Mesenchymal stem cell (in vitro differentiated cells and primary cell): Measurements from ENCODE around the gene MICAL3.

ENCODE experiments used
- DNase-seq: peaks from one replicate; pipeline ENCODE4 v3.0.0-alpha.2; 2013
- H2AFZ ChIP-seq: one replicate; pipeline ENCODE4 v1.6.1; 2013; ENCODE audit warnings: low read depth, mild to moderate bottlenecking, control low read depth, inconsistent platforms, low read length, moderate library complexity
- H2AK5ac ChIP-seq: 2 replicates; pipeline ENCODE4 v1.6.1; 2013; ENCODE audit warnings: low read length, moderate library complexity, mild to moderate bottlenecking, inconsistent platforms; ENCODE audit not compliant: severe bottlenecking
- H2BK120ac ChIP-seq: one replicate; pipeline ENCODE4 v1.6.1; 2013; ENCODE audit warnings: low read depth, mild to moderate bottlenecking, inconsistent platforms, low read length, moderate library complexity
- H2BK12ac ChIP-seq, 2 experiments: one replicate each; pipeline ENCODE4 v1.6.1; 2013; ENCODE audit warnings: inconsistent platforms in 2 of 2, low read length in 2 of 2, mild to moderate bottlenecking in 2 of 2, moderate library complexity in 2 of 2, control low read depth in 1 of 2
- H2BK15ac ChIP-seq: one replicate; pipeline ENCODE4 v1.6.1; 2013; ENCODE audit warnings: mild to moderate bottlenecking, low read depth, inconsistent platforms; ENCODE audit not compliant: poor library complexity, severe bottlenecking
- H2BK5ac ChIP-seq: 2 replicates; pipeline ENCODE4 v1.6.1; 2013; ENCODE audit warnings: low read depth, mild to moderate bottlenecking, low read length, control low read depth, inconsistent platforms; ENCODE audit not compliant: poor library complexity, severe bottlenecking
- H3K14ac ChIP-seq, 2 experiments: one replicate each; pipeline ENCODE4 v1.6.1; 2013; ENCODE audit warnings: inconsistent platforms in 2 of 2, low read length in 2 of 2, control low read depth in 1 of 2, mild to moderate bottlenecking in 1 of 2, moderate library complexity in 1 of 2
- H3K18ac ChIP-seq, 2 experiments: one replicate each; pipeline ENCODE4 v1.6.1; 2013; ENCODE audit warnings: inconsistent platforms in 2 of 2, low read length in 2 of 2, control low read depth in 1 of 2, low read depth in 1 of 2, mild to moderate bottlenecking in 1 of 2
- H3K23ac ChIP-seq, 2 experiments: one replicate each; pipeline ENCODE4 v1.6.1; 2013; ENCODE audit warnings: inconsistent platforms in 2 of 2, low read length in 2 of 2, mild to moderate bottlenecking in 2 of 2, moderate library complexity in 2 of 2, control low read depth in 1 of 2
- H3K27ac ChIP-seq: 2 replicates; pipeline ENCODE4 v1.5.1; 2013; ENCODE audit warnings: mild to moderate bottlenecking, moderate library complexity, low read length, control low read depth, inconsistent platforms; ENCODE audit not compliant: poor library complexity, severe bottlenecking
- H3K27me3 ChIP-seq, 2 experiments: 2 replicates each; pipeline versions ENCODE4 v1.6.1 to v1.7.0; 2013; ENCODE audit warnings: low read length in 2 of 2, mild to moderate bottlenecking in 2 of 2, moderate library complexity in 2 of 2, control low read depth in 1 of 2, inconsistent platforms in 1 of 2; ENCODE audit not compliant: control insufficient read depth in 1 of 2, insufficient read depth in 1 of 2
- H3K36me3 ChIP-seq, 2 experiments: 2 replicates each; pipeline versions ENCODE4 v1.6.1 to v1.7.0; 2013; ENCODE audit warnings: low read length in 2 of 2, control low read depth in 1 of 2, inconsistent platforms in 1 of 2, low read depth in 1 of 2, mild to moderate bottlenecking in 1 of 2; ENCODE audit not compliant: insufficient read depth in 2 of 2, control insufficient read depth in 1 of 2
- H3K4ac ChIP-seq, 2 experiments: one replicate each; pipeline ENCODE4 v1.6.1; 2013; ENCODE audit warnings: inconsistent platforms in 2 of 2, low read length in 2 of 2, mild to moderate bottlenecking in 2 of 2, moderate library complexity in 2 of 2, control low read depth in 1 of 2, low read depth in 1 of 2
- H3K4me1 ChIP-seq: 2 replicates; pipeline ENCODE4 v1.6.1; 2013; ENCODE audit warnings: low read depth, low read length, control low read depth; ENCODE audit not compliant: control insufficient read depth, insufficient read depth
- H3K4me2 ChIP-seq: 2 replicates; pipeline ENCODE4 v1.6.1; 2013; ENCODE audit warnings: low read length, mild to moderate bottlenecking, inconsistent platforms; ENCODE audit not compliant: poor library complexity, severe bottlenecking
- H3K4me3 ChIP-seq, 2 experiments: 2 replicates each; pipeline versions ENCODE4 v1.5.1 to v1.7.0; 2013; ENCODE audit warnings: low read length in 2 of 2, mild to moderate bottlenecking in 2 of 2, control low read depth in 1 of 2, low read depth in 1 of 2; ENCODE audit not compliant: insufficient read depth in 1 of 2
- H3K79me1 ChIP-seq: replicated peaks from 2 replicates; pipeline ENCODE4 v1.6.1; 2013; ENCODE audit warnings: mild to moderate bottlenecking, control low read depth, low read length, inconsistent platforms; ENCODE audit not compliant: poor library complexity, severe bottlenecking
- H3K9ac ChIP-seq: 2 replicates; pipeline ENCODE4 v1.7.0; 2013; ENCODE audit warnings: mild to moderate bottlenecking, low read length, moderate library complexity
- H3K9me3 ChIP-seq: 2 replicates; pipeline ENCODE4 v1.7.0; 2013; ENCODE audit warnings: mild to moderate bottlenecking, low read length; ENCODE audit not compliant: control insufficient read depth
- H4K8ac ChIP-seq: one replicate; pipeline ENCODE4 v1.6.1; 2013; ENCODE audit warnings: inconsistent platforms, mild to moderate bottlenecking, low read length, moderate library complexity
- H4K91ac ChIP-seq: one replicate; pipeline ENCODE4 v1.6.1; 2013; ENCODE audit warnings: mild to moderate bottlenecking, low read length, inconsistent platforms
- WGBS: methylation state at CpG from one replicate; pipeline ENCODE4 v1.1.7; 2013; ENCODE audit warnings: mixed read lengths; 5-methylcytosine and 5-hydroxymethylcytosine counted together

Gene MICAL3

DNA sequence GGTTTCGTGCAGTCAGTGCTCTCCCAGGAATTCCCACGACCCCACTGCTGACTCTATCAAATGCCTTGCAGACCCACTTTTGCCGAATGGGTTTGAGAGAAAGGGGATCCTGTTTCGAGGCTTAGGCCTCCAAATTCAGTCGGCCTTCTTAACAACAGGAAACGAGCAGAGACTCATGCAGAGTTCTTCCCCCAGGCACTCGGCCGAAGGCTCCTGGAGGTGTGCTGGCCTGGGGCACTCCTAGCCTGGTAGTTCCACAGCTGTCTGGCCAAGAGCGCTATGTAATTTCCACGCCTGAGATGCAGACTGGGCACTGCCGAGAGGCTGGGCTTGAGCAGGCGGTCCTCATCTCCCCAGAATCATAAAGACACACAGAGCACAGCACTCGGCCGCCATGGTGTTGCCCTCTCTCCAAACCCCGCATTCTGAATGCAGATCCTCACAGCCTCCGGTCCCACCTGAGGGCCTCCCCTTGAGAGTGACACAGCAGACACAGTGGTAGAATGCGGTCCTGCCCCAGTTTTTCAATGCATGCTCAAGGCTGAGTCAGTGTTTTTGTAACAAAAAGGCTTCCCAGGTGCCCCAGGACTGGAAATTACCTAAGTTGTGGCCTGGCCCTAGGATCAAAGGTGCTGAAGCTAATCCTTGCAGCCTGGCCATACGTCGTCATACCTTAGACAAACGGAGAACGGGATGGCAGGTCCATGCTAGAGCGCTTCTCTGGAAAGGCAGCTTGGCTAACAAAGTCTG is 219.9 kb downstream of the MICAL3 start:
- Histone ChIP-seq H2BK120ac (no peak overlapping the region), H2AK5ac (no peak overlapping the region), H3K18ac (no peak overlapping the region), H2BK15ac (no peak overlapping the region), H4K8ac (no peak overlapping the region), H3K4me1 (peaks cover 32% of the 10 kb centered on the region), H2AFZ (no peak overlapping the region), H2BK5ac (no peak overlapping the region), H3K4ac (no peak overlapping the region), H3K14ac (no peak overlapping the region), H3K9ac (no peak overlapping the region), H3K27me3 (no peaks in the 10 kb centered on the region), H3K23ac (no peak overlapping the region), H3K9me3 (no peaks in the 10 kb centered on the region), H4K91ac (no peak overlapping the region), H3K4me2 (no peak overlapping the region), H2BK12ac (no peak overlapping the region), H3K4me3 (no peak overlapping the region), H3K36me3 (peaks cover 59 to 66% of the 10 kb centered on the region in 2 experiments), H3K27ac (no peak overlapping the region), H3K79me1 (peaks cover 21% of the 10 kb centered on the region)
- DNase-seq, result no peak
- 91% methylated on average over 22 of the region's 22 CpGs for WGBS

DNA sequence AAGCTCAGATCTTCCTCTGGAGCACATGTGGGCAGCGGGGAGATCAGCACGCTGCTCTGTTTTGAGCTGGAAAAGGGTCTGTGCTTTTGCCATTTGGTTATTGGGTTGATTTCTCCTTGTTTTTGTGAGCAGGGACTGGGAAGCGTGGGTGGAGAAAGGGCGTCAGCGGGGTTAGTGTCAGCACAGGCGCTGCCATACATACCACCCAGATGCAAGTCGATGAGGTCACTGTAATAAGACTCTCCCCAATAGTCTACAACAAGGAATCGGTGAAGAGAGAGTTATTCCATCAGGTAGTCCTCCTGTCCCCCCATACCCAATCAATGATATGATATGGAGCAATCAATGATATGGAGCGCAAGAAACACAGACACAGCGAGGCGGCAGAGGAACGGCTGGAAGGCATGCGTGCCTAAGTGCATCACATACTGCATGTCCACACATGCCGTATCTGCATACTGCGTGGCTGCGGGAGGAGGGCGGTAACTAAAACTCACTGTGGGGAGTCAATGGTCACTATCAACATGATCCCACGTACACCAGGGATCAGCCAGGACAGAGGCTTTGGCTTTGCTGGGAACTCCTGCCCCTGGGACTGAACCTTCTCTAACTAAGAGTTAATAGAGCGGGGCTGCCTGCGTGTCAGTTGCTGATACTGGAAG is 220.6 kb downstream of the MICAL3 start:
- H3K9me3 ChIP-seq, result no peaks in the 10 kb centered on the region

DNA sequence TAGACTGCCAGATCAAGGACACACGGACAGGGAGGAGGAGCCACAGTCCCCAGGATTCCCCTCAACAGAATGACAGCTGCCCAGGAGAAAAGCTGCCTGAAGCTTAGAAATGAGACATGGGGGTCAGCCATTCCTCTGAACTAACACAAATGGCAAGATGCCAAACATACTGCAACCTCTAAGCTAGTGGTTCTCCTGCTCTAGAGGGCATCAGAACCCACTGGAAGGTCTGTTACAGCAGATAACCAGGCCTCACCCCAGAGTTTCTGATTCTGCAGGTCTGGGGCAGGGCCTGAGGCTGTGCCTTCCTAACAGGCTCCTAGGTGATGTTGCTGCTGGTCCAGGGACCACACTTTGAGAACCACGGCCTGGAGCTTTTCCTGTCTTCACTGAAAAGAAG is 221.5 kb downstream of the MICAL3 start:
- Histone ChIP-seq H3K4me1 (peaks cover 19% of the 10 kb centered on the region), H3K27me3 (no peaks in the 10 kb centered on the region), H2BK120ac (no peak overlapping the region), H3K14ac (no peak overlapping the region), H2BK15ac (no peak overlapping the region), H3K4me3 (no peak overlapping the region), H4K91ac (no peak overlapping the region), H3K9ac (no peak overlapping the region), H2BK12ac (no peak overlapping the region), H3K4ac (no peak overlapping the region), H3K18ac (no peak overlapping the region), H3K23ac (no peak overlapping the region), H3K4me2 (no peak overlapping the region), H2AFZ (no peak overlapping the region), H3K36me3 (peaks cover 42 to 53% of the 10 kb centered on the region in 2 experiments), H2AK5ac (no peak overlapping the region), H3K79me1 (peaks cover 23% of the 10 kb centered on the region), H3K9me3 (no peaks in the 10 kb centered on the region), H2BK5ac (no peak overlapping the region), H4K8ac (no peak overlapping the region), H3K27ac (no peak overlapping the region)
- no peak for DNase-seq
- 95% methylated on average over 2 of the region's 2 CpGs for WGBS

More for the DNA sequence above, 220.6 kb downstream of the MICAL3 start:
- no peaks in the 10 kb centered on the region for H3K27me3 ChIP-seq
- H2BK5ac ChIP-seq, result no peak overlapping the region
- no peak overlapping the region for H4K8ac ChIP-seq
- H3K9ac ChIP-seq, result no peak overlapping the region
- 96% methylated on average over 20 of the region's 20 CpGs for WGBS
- no peak overlapping the region for H2AFZ ChIP-seq
- no peak overlapping the region for H3K27ac ChIP-seq
- H4K91ac ChIP-seq, result no peak overlapping the region
- H2BK120ac ChIP-seq, result no peak overlapping the region
- no peak overlapping the region for H2AK5ac ChIP-seq
- no peak for DNase-seq
- H3K36me3 ChIP-seq, result peaks cover 51 to 62% of the 10 kb centered on the region in 2 experiments
- H3K23ac ChIP-seq, result no peak overlapping the region
- peaks cover 28% of the 10 kb centered on the region for H3K4me1 ChIP-seq
- no peak overlapping the region for H3K14ac ChIP-seq
- H3K4ac ChIP-seq, result no peak overlapping the region
- no peak overlapping the region for H3K4me2 ChIP-seq
- H2BK15ac ChIP-seq, result no peak overlapping the region
- no peak overlapping the region for H2BK12ac ChIP-seq
- no peak overlapping the region for H3K18ac ChIP-seq
- H3K79me1 ChIP-seq, result peaks cover 21% of the 10 kb centered on the region
- H3K4me3 ChIP-seq, result no peak overlapping the region

DNA sequence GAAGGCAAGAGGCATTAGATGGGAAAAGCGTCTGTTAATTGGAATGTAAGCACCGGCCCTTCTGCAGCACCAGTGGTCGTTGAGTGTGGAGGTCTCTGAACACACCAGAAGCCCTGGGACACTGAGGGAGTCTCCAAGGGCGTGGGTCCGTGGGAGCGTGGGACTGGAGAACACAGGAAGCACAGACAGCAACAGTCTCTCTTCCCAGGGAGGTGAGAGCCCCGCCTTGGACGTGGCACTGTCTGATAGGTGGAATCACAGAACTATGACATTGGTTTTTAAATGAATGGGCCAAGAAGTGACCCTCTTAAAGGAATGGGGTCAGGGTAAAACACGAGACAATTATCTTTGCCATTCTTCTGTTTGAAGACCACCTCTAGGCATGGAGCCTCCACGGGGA is 221.9 kb downstream of the MICAL3 start:
- Histone ChIP-seq H3K4me1 (peaks cover 15% of the 10 kb centered on the region), H3K79me1 (peaks cover 27% of the 10 kb centered on the region), H3K23ac (no peak overlapping the region), H3K27me3 (no peaks in the 10 kb centered on the region), H3K4me3 (no peak overlapping the region), H2BK5ac (no peak overlapping the region), H3K9ac (no peak overlapping the region), H2BK12ac (no peak overlapping the region), H2BK15ac (no peak overlapping the region), H3K4ac (no peak overlapping the region), H3K18ac (no peak overlapping the region), H2AK5ac (no peak overlapping the region), H3K27ac (no peak overlapping the region), H4K91ac (no peak overlapping the region), H4K8ac (no peak overlapping the region), H2BK120ac (no peak overlapping the region), H3K36me3 (peaks cover 38 to 54% of the 10 kb centered on the region in 2 experiments), H2AFZ (no peak overlapping the region), H3K14ac (no peak overlapping the region), H3K9me3 (no peaks in the 10 kb centered on the region), H3K4me2 (no peak overlapping the region)
- DNase-seq, result no peak
- WGBS, result 96% methylated on average over 10 of the region's 10 CpGs
